Activated gamma-delta T cell (primary cell): ENCODE data around the gene MCCC2.
A peak's percentile ranks its signal among the peaks of the same experiment; 100 is the strongest.
"Not testable (repeated sequence)": the region's sequence is repeated elsewhere in the genome, so short reads cannot be mapped to it uniquely, and the experiment has no call there.

Source experiments
- DNase-seq: peaks from one replicate; lab custom pipeline; 2025; lab: John Stamatoyannopoulos, UW

MCCC2 gene

GRCh38 chr5:71662381-71662780 is 75.2 kb downstream of the MCCC2 start:
- DNase-seq, result no peak

DNA sequence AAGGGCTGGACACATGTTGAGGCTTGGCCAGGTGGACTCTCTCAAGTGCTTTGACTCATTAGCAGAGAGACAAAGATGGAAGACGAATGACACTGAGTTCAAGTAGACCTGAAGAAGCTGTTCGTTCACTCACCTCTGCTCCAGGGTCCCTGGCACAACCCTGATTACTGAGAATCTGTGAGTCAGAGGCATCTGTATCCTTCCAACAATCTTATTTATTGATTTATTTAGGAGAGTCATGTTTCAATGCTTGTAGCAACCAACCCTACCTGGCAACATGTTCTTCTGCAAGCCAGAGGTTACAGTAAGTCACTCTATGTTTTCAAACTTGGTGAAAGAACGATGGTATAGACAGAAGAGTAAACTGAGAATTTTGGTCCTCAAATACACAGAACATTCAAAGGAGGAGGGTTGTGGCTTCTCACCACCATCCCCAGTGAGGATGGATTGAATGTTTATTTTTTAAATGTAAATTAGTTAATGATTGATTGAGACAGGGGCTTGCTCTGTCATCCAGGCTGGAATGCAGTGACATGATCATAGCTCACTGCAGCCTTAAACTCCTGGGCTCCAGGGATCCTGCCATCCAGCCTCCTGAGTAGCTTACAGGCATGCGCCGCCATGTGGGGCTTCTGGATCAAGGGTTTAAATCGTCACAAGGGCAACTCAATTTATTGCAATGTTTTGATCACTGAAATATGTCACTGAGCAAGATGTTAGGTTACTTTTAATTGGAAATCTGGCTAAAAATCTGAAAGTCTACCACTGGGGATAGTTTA is 76.2 kb downstream of the MCCC2 start:
- no peak for DNase-seq

DNA sequence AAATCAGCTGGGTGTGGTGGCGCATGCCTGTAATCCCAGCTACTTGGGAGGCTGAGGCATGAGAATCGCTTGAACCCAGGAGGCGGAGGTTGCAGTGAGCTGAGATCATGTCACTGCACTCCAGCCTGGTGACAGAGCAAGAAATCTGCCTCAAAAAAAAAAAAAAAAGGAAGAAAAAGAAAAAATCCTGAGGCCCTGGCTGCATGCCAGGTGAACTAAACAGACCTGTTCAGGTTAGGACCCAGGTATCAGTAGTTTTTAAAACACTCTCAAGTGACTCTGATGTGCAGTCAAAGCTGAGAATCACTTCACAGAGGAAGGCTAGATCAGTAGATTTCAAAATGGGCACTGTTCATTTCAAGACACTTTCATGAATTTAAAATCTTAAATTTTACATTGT is 77.5 kb downstream of the MCCC2 start:
- not testable (repeated sequence) for DNase-seq

DNA sequence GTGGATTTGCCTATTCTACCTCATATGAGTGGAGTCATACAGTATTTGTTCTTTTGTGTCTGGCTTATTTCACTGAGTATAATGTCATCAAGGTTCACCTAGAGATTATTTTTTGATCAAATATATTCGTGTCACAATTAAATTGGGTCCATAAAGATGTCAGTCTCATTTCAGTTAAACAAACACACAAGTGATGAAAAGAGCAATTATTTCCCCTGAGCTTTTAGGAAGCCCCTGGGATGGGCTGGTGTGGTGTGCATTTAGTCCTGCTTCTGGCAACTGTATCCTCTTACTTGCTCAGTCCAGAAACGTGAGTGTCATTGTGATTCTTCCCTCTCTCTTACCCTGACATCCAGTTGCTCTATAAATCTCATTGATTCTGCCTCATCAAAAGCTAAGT is 79.2 kb downstream of the MCCC2 start:
- no peak for DNase-seq

DNA sequence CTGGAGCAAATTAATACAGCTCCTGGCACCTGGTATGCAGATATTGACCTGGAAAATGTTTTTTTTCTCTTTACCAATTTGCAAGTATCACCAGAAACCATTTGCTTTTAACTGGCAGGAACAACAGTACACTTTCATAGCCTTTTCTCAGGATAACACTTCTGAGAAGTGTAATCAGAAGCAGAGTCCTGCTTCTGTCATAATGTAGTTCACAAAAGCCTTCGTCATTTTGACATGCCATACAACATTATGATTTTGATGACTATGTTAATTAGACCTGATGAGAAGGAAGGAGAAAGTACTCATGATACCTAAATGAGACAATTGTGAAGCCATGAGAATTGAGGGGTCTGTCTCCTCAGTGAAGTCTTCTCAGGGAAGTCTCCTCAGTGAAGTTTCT is 90.8 kb downstream of the MCCC2 start:
- no peak for DNase-seq

DNA sequence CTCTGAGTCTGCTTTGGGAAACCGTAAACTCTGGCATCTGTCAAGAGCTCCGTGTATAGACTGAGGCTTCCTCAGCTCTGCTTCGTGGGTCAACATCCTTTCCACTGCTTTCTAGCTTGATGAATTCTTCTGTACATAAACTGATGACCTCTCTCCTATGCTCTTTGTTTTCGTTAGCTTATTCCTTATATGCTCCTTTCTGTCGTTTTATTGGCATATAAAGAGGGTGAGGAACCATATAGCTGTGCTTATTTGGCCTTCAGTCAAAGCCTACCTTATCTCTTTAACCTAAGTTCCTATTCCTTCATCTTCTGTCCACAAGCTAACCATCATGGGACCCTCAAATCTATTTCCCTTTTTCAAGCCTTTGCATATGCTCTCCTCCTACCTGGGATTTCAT is 92.6 kb downstream of the MCCC2 start:
- no peak for DNase-seq

- no peak for DNase-seq
Observed at GRCh38 chr5:71680510-71680909, 93.4 kb downstream of the MCCC2 start.

DNA sequence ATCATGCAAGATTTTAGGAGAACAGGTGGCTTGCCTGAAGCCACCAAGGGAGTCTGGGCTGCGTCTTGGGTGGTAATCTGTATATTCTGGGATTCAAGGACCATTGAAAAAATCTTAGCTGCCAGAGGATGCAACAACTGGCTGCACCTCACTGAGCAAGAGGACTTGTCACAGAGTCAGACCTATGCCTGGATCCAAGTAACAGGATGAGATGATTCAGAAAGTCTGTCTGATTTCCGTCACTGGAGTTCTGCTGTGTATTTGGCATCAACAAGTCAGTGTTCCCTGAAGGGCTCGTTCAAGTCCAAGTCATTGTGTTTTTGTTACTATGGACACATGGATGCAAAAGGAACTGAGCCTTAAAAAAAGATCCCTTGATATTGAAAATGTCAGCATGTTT is 94.2 kb downstream of the MCCC2 start:
- no peak for DNase-seq

DNA sequence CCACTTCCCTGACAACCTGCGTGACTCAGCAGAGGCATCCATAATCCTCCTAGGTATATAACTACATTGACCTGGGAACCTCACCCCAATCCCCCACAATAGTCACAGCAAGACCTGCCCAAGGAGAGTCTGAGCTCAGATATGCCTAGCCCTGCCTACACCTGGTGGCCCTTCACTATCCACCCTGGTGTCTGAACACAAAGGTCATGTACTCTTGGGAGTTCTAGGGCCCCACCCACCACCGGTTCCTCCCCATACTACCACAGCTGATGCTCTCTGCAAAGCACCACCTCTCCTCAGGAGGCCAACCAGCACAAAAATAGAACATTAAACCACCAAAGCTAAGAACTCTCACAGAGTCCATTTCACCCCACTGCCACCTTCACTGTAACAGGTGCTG is 97.2 kb downstream of the MCCC2 start:
- DNase-seq, result no peak

DNA sequence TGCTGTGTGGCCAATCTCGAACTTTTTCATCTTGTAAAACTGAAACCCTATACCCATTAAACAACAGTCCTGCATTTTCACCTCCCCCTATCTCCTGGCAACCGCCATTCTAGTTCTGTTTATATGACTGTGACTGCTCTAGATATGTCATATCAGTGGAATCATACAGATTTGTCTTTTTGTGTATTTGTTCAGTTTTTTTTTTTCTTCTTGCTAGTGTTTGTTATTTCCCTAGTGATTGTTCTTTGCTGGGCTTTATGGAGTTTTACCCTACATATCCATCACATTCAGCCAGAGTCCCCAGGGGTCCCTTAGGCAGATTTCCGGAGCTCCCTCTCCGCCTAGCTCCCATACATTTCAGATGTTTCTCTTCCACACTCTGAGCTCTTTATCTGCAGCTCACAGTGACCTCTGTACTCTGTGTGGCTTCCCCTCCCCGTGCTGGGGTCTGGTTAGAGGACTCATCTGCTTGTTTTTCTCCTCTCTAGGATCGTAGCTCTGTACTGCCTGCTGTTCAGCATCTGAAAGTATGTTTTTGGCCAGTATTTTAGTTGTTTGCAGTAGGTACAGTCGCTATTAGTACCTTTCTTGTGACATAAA is 106.8 kb downstream of the MCCC2 start:
- DNase-seq, result no peak

DNA sequence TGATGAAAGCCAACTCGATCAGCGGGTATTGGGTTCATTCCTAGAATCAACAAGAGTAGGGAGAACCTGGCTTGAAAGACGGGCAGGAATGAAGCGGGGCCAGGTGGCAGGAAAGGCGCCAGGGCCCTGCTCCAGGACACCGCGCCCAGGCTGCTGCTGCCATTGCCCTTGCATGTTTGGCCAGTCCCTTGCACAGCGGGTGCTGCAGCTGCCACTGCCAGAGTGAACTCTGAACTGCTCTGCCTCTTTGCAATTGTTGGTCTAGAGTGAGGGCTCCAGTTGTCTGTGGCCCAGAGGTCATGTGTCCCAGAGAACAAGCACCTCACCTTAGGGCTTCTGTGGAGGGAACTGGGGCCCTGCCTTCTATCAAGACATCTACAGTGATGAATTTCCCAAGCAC is 107.9 kb downstream of the MCCC2 start:
- peak; percentile 1 for DNase-seq

- DNase-seq, result no peak
Observed at GRCh38 chr5:71695595-71695994, 108.5 kb downstream of the MCCC2 start.

DNA sequence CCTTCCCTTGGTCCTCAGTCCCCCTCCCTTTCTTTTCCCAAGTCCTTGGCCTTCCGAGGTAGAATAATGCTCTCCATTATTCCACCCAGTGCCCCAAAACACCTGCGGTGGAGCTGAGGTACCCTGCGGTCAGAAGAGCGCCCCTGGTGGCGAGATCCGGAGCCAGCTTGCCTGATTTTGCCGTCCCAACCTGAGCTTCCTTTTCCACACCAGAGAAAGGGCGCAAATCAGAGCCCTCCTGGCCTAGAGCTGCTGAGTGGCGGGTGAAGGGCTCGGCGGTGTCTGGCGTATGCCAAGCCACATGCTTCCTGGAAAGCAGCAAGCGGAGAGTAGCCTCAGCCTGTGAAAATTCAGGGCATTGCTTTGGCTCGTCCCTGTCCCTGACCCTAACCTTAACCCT is 110.8 kb downstream of the MCCC2 start:
- DNase-seq, result no peak

DNA sequence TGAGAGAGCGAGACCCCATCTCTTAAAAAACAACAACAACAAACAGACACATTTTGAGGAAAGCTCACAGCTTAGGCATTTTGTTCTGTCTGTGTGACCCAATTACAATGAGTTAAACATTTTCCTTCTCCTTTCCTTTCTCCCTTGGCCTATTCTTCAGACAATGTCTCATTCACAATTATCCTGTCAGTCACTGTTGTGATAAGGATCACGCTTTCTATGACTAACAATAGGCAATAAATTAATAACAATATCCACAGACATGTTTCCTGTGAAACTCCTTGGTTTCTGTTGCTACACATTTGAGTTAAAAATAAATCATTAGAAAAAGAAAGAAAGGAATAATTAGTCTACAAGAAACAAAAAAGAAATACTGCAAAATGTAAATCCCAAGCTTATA is 112.1 kb downstream of the MCCC2 start:
- no peak for DNase-seq

GRCh38 chr5:71699751-71700150 is 112.6 kb downstream of the MCCC2 start:
- DNase-seq, result no peak

- DNase-seq, result no peak
Observed at GRCh38 chr5:71700803-71701202, 113.7 kb downstream of the MCCC2 start.

GRCh38 chr5:71701407-71701806 is 114.3 kb downstream of the MCCC2 start:
- no peak for DNase-seq

GRCh38 chr5:71703941-71704340 is 116.8 kb downstream of the MCCC2 start:
- no peak for DNase-seq

- no peak for DNase-seq
Observed at GRCh38 chr5:71705421-71705820, 118.3 kb downstream of the MCCC2 start.

GRCh38 chr5:71706906-71707305 is 119.8 kb downstream of the MCCC2 start:
- DNase-seq, result no peak
